ENCODE results near the gene SIRT3.

SIRT3 gene

GRCh38 chr11:236774-237767, 929 bp upstream of the SIRT3 start, which contains the start of gene PSMD13:
TSS of gene PSMD13 (plus strand) at chr11:236976. CDS start at chr11:237050, 74 bp downstream.
- peak within 1 kb of the TSS; percentile 100 for H3K4me3 ChIP-seq (ENCODE audit: extremely low read depth, insufficient read depth, low read length, poor library complexity, severe bottlenecking)
- WGBS, 2 experiments (ENCODE audit: insufficient coverage in 2 of 2) = 0% methylated on average over 54 to 55 of the region's 62 CpGs
- H3K36me3 ChIP-seq (ENCODE audit: control insufficient read depth, insufficient read depth, low read length) = peaks cover 31% of the 10 kb centered on the region

DNA sequence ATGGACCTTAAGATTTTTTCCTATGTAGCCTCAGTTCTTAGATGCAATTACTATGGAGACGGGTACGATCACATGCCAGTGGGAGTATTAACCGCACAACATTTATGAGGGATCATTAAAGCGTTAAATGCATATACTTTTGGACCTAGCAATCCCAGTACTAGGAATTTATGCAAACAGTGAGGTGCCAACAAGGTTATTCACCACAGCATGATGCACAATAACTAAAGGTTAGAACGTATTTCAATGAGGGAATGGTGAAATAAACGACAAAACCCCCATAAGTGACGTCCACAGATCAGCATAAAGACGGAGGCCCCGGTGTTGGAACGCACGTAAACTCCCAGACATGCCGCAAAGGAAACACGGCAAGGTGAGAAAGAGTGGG, 539 bp downstream of the SIRT3 start:
- Histone ChIP-seq H3K9me3 (ENCODE audit: control insufficient read depth, low read length) (no peaks in the 10 kb centered on the region), H3K4me1 (ENCODE audit: control insufficient read depth, insufficient read depth, low read length, poor library complexity, severe bottlenecking) (peaks cover 8% of the 10 kb centered on the region), H3K27ac (ENCODE audit: low read depth, low read length, severe bottlenecking) (peak overlapping the region; percentile 73), H3K4me3 (ENCODE audit: extremely low read depth, insufficient read depth, low read length, poor library complexity, severe bottlenecking) (peak overlapping the region; percentile 100), H3K36me3 (ENCODE audit: control insufficient read depth, insufficient read depth, low read length) (peaks cover 17% of the 10 kb centered on the region)
- WGBS, 2 experiments (ENCODE audit: insufficient coverage in 2 of 2) = 18% methylated on average over 10 to 11 of the region's 13 CpGs

More at GRCh38 chr11:236774-237767, 929 bp upstream of the SIRT3 start, which contains the start of gene PSMD13:
- no peaks in the 10 kb centered on the region for H3K9me3 ChIP-seq (ENCODE audit: control insufficient read depth, low read length)
- peaks cover 8% of the 10 kb centered on the region for H3K4me1 ChIP-seq (ENCODE audit: control insufficient read depth, insufficient read depth, low read length, poor library complexity, severe bottlenecking)
- H3K27ac ChIP-seq (ENCODE audit: low read depth, low read length, severe bottlenecking) = peak within 1 kb of the TSS; percentile 95

DNA sequence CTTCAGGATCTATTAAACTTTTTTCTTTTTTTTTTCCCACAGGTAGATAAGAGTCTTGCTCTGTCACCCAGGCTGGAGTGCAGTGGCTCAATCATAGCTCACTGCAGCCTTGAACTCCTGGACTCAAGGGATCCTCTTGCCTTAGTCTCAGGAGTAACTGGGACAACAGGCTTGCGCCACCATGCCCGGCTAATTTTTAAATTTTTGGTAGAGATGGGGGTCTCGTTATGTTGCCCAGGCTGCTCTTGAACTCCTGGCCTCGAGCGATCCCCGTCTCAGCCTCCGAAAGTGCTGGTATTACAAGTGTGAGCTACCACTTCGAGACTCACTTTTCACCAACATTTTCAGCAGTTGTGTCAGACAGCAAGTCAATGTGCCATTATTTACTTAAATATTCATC, 962 bp downstream of the SIRT3 start:
- WGBS, 2 experiments (ENCODE audit: insufficient coverage in 2 of 2) = 95 to 99% methylated on average over 8 of the region's 8 CpGs
- peak overlapping the region; percentile 100 for H3K4me3 ChIP-seq (ENCODE audit: extremely low read depth, insufficient read depth, low read length, poor library complexity, severe bottlenecking)
- H3K36me3 ChIP-seq (ENCODE audit: control insufficient read depth, insufficient read depth, low read length) = peaks cover 17% of the 10 kb centered on the region
- H3K27ac ChIP-seq (ENCODE audit: low read depth, low read length, severe bottlenecking) = no peak overlapping the region
- peaks cover 8% of the 10 kb centered on the region for H3K4me1 ChIP-seq (ENCODE audit: control insufficient read depth, insufficient read depth, low read length, poor library complexity, severe bottlenecking)
- H3K9me3 ChIP-seq (ENCODE audit: control insufficient read depth, low read length) = no peaks in the 10 kb centered on the region

DNA sequence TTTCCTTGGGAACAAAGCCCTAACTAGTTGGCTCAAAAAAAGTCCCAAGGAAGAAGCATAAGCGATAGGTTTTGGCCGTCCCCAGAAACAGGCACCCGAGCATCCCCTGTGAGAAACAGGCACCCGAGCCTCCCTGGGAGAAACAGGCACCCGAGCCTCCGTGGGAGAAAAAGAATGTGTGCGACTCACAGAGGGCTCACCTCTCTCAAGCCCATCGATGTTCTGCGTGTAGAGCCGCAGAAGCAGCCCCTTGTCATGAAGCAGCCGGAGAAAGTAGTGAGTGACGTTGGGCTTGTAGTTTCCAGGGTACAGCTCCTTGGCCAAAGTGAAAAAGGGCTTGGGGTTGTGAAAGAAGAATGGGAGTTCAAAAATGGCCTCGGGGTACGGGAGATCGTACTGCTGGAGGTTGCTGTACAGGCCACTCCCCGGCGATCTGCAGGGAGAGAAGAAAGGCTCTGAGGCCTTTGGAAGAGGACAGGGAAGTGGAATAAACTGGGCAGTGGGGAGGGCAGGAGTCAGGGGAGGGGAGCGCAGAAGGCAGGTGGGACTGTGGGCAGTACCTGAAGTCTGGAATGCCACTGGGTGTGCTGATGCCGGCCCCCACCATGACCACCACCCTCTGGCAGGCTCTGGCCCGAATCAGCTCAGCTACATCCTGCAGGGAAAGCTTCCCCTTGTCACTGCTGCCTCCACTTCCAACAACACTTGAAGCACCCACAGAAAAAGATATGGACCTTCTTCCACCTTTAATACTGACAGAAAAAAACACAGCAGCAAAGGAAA, 3.2 kb downstream of the SIRT3 start:
- Histone ChIP-seq H3K27ac (ENCODE audit: low read depth, low read length, severe bottlenecking) (no peak overlapping the region), H3K36me3 (ENCODE audit: control insufficient read depth, insufficient read depth, low read length) (peaks cover 9% of the 10 kb centered on the region), H3K9me3 (ENCODE audit: control insufficient read depth, low read length) (no peaks in the 10 kb centered on the region), H3K4me1 (ENCODE audit: control insufficient read depth, insufficient read depth, low read length, poor library complexity, severe bottlenecking) (peaks cover 2% of the 10 kb centered on the region), H3K4me3 (ENCODE audit: extremely low read depth, insufficient read depth, low read length, poor library complexity, severe bottlenecking) (no peak overlapping the region)
- WGBS, 2 experiments (ENCODE audit: insufficient coverage in 2 of 2) = 93 to 95% methylated on average over 18 to 19 of the region's 20 CpGs

GRCh38 chr11:230431-230830, 5.7 kb downstream of the SIRT3 start:
- no peak overlapping the region for H3K4me3 ChIP-seq (ENCODE audit: extremely low read depth, insufficient read depth, low read length, poor library complexity, severe bottlenecking)
- H3K27ac ChIP-seq (ENCODE audit: low read depth, low read length, severe bottlenecking) = no peak overlapping the region
- no peaks in the 10 kb centered on the region for H3K9me3 ChIP-seq (ENCODE audit: control insufficient read depth, low read length)
- WGBS, 2 experiments (ENCODE audit: insufficient coverage in 2 of 2) = 92 to 96% methylated on average over 10 of the region's 10 CpGs
- H3K36me3 ChIP-seq (ENCODE audit: control insufficient read depth, insufficient read depth, low read length) = peaks cover 9% of the 10 kb centered on the region
- H3K4me1 ChIP-seq (ENCODE audit: control insufficient read depth, insufficient read depth, low read length, poor library complexity, severe bottlenecking) = no peaks in the 10 kb centered on the region

DNA sequence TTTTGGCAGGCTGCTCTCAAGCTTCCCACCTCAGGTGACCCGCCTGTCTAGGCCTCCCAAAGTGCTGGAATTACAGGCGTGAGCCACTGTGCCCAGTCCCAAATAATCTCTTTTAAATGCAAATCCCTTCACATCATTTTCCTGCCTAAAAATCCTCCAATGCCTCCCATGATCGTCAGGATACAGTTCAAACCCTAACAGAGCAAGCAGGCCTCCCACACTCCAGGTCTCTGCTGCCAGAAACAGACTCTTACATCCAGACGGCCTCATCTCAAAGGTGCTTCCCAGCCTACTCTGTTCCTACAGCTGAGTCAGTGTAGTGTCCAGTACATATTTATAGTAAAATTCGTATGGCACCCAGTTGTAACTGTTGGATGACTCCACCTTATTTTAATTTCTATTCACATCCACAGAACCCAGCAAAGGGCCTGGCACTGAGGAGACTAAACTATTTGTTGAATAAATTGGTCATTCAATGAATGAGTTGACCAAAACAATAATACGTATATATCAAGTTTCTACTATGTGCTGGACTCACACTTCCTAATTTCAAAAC, 8.2 kb downstream of the SIRT3 start:
- Histone ChIP-seq H3K9me3 (ENCODE audit: control insufficient read depth, low read length) (no peaks in the 10 kb centered on the region), H3K36me3 (ENCODE audit: control insufficient read depth, insufficient read depth, low read length) (peaks cover 9% of the 10 kb centered on the region), H3K4me1 (ENCODE audit: control insufficient read depth, insufficient read depth, low read length, poor library complexity, severe bottlenecking) (no peaks in the 10 kb centered on the region), H3K27ac (ENCODE audit: low read depth, low read length, severe bottlenecking) (no peak overlapping the region), H3K4me3 (ENCODE audit: extremely low read depth, insufficient read depth, low read length, poor library complexity, severe bottlenecking) (no peak overlapping the region)
- WGBS, 2 experiments (ENCODE audit: insufficient coverage in 2 of 2) = 81 to 95% methylated on average over 3 of the region's 6 CpGs

GRCh38 chr11:225734-226453, 10.2 kb downstream of the SIRT3 start:
- Histone ChIP-seq H3K4me3 (ENCODE audit: extremely low read depth, insufficient read depth, low read length, poor library complexity, severe bottlenecking) (no peak overlapping the region), H3K27ac (ENCODE audit: low read depth, low read length, severe bottlenecking) (no peak overlapping the region), H3K9me3 (ENCODE audit: control insufficient read depth, low read length) (no peaks in the 10 kb centered on the region), H3K4me1 (ENCODE audit: control insufficient read depth, insufficient read depth, low read length, poor library complexity, severe bottlenecking) (no peaks in the 10 kb centered on the region), H3K36me3 (ENCODE audit: control insufficient read depth, insufficient read depth, low read length) (peaks cover 14% of the 10 kb centered on the region)
- 97 to 98% methylated on average over 6 to 8 of the region's 10 CpGs for WGBS, 2 experiments (ENCODE audit: insufficient coverage in 2 of 2)

- Histone ChIP-seq H3K4me3 (ENCODE audit: extremely low read depth, insufficient read depth, low read length, poor library complexity, severe bottlenecking) (no peak overlapping the region), H3K27ac (ENCODE audit: low read depth, low read length, severe bottlenecking) (no peak overlapping the region), H3K9me3 (ENCODE audit: control insufficient read depth, low read length) (no peaks in the 10 kb centered on the region), H3K4me1 (ENCODE audit: control insufficient read depth, insufficient read depth, low read length, poor library complexity, severe bottlenecking) (no peaks in the 10 kb centered on the region), H3K36me3 (ENCODE audit: control insufficient read depth, insufficient read depth, low read length) (peaks cover 5% of the 10 kb centered on the region)
- 96 to 98% methylated on average over 5 to 6 of the region's 7 CpGs for WGBS, 2 experiments (ENCODE audit: insufficient coverage in 2 of 2)
Observed at GRCh38 chr11:224424-224823, 11.7 kb downstream of the SIRT3 start.

DNA sequence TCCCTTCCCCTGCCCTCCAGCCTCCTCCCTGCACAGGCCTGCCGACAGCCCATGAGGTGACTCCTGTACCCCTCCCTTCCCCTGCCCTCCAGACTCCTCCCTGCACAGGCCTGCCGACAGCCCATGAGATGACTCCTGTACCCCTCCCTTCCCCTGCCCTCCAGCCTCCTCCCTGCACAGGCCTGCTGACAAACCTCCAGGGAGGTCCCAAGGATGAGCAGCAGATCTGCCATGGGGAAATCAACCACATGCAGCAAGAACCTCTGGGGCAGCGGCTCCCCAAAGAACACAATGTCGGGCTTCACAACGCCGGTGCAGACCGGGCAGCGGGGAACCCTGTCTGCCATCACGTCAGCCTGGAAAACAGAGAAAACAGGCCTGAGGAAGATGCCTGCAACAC, 12.3 kb downstream of the SIRT3 start:
- 85 to 94% methylated on average over 7 of the region's 9 CpGs for WGBS, 2 experiments (ENCODE audit: insufficient coverage in 2 of 2)
- no peak overlapping the region for H3K27ac ChIP-seq (ENCODE audit: low read depth, low read length, severe bottlenecking)

More for the DNA sequence above, 12.3 kb downstream of the SIRT3 start:
- Histone ChIP-seq H3K4me3 (ENCODE audit: extremely low read depth, insufficient read depth, low read length, poor library complexity, severe bottlenecking) (no peak overlapping the region), H3K4me1 (ENCODE audit: control insufficient read depth, insufficient read depth, low read length, poor library complexity, severe bottlenecking) (no peaks in the 10 kb centered on the region), H3K36me3 (ENCODE audit: control insufficient read depth, insufficient read depth, low read length) (peaks cover 10% of the 10 kb centered on the region), H3K9me3 (ENCODE audit: control insufficient read depth, low read length) (no peaks in the 10 kb centered on the region)
